Tibial nerve (tissue), 4 donors: Measurements from ENCODE around the gene SERTAD1.

Source experiments
- CTCF ChIP-seq, 5 experiments: fragments of 200-600 bp in 3 of 5; fragments of 450-650 bp in 2 of 5; sonication (generic) in 3 of 5; IDR thresholded peaks; one replicate each; pipeline ENCODE4 v1.5.1; 2016 to 2019; ENCODE audit warnings: antibody characterized with exemption in 5 of 5, mild to moderate bottlenecking in 3 of 5, moderate library complexity in 2 of 5
- EP300 ChIP-seq, 2 donors: sonication (generic); formaldehyde crosslinking; IDR thresholded peaks; one replicate each; pipeline ENCODE4 v1.6.1; 2017; ENCODE audit warnings: antibody characterized with exemption in 2 of 2, mild to moderate bottlenecking in 1 of 2

DNA sequence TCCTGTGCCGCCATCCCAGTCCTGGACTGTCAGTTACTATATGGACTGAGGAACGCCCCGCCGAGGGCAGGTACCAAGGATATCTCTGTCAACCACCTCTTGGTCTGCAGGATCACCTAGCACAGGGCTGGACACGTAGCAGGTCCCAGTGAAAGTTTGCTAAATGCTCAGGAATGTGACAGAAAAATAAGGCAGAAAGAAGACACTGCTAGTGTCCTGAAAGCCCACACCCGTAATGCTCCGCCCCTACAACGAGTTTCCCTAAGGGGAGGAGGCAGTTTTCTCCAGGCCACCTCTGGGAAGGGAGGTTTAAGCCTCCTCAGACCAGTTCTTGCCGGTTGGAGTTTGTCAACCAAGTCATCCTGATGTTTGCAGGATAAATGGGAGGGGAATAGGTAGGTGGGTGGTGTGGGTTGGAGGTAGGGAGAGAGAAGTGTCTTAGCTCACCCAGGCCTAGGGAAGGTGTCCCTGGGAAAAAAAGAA, 20.0 kb upstream of the SERTAD1 start:
- TF ChIP-seq CTCF (IDR thresholded peaks at IDR 0.05), result no peak
- no peak for TF ChIP-seq EP300 (IDR thresholded peaks at IDR 0.05)
